H7 (cell line): ENCODE data around the gene PRDM5. TPM values are rescaled to one million over a fixed set of nuclear protein-coding genes. Genes with fewer than 3 reads are reported as not detected.
"Not testable (repeated sequence)": the region's sequence is repeated elsewhere in the genome, so short reads cannot be mapped to it uniquely, and the experiment has no call there.

ENCODE experiments used
- DNase-seq: peaks from one replicate; pipeline ENCODE4 v3.0.0; 2012
- H3K27me3 ChIP-seq: 2 replicates; pipeline ENCODE4 v1.6.0; 2011; ENCODE audit warnings: mild to moderate bottlenecking, low read length; ENCODE audit not compliant: control insufficient read depth, insufficient read depth
- H3K36me3 ChIP-seq: replicated peaks from 2 replicates; pipeline ENCODE4 v1.5.1; 2011; ENCODE audit warnings: low read length; ENCODE audit not compliant: control insufficient read depth, insufficient read depth
- H3K4me3 ChIP-seq: 2 replicates; pipeline ENCODE4 v1.5.1; 2011; ENCODE audit warnings: low read depth, mild to moderate bottlenecking, control low read depth, low read length, moderate library complexity; ENCODE audit not compliant: insufficient read depth
- total RNA-seq: library from RNA; depleted of rRNA; stranded (reverse); fragments of >200 nt; shearing (Covaris generic); gene quantifications from 2 replicates; pipeline ENCODE4 v1.2.3, GENCODE V29; 2014

PRDM5 gene
- total RNA-seq, 1 experiment from 2014 or later, result 17.3 TPM

DNA sequence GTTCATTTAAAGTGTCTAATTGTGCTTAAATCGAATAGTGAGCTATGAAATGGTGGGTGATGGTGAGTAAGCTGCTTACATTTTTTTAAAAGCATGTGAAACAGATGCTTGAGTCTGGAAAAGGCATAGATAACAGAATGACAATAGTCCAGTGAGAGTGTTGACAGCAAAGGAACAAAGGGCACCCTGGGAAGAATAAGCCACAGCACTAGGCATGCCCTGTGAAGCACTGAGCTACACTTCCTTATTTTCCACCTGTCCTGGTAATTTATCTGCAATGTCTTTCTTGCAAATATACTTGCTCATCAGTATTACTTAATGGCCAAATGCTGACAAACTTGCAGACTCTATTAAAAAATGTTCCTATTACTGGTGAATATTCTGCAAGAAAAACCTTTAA lies 168.7 kb downstream of the PRDM5 start:
- H3K4me3 ChIP-seq, result no peak overlapping the region
- H3K36me3 ChIP-seq, result no peaks in the 10 kb centered on the region
- H3K27me3 ChIP-seq, result no peaks in the 10 kb centered on the region
- no peak for DNase-seq

DNA sequence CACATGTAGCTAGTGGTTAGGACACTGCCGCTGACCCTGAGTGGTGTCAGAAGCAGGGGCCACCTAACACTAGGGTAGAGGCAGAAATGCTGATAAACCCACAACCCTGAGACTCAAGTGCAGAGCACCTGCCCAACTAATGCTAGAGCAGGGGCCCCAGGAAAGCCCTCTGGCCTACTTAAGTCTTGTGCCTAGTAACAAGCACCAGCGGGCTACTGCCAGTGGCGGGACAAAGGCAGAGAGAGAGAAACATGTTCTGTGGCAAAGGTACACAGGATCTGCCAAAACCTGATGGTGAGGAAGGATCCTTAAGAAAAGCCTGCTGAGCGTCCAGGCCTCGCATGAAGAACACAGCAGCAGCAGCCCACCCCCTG lies 172.4 kb downstream of the PRDM5 start:
- no peak for DNase-seq
- H3K36me3 ChIP-seq, result no peaks in the 10 kb centered on the region

DNA sequence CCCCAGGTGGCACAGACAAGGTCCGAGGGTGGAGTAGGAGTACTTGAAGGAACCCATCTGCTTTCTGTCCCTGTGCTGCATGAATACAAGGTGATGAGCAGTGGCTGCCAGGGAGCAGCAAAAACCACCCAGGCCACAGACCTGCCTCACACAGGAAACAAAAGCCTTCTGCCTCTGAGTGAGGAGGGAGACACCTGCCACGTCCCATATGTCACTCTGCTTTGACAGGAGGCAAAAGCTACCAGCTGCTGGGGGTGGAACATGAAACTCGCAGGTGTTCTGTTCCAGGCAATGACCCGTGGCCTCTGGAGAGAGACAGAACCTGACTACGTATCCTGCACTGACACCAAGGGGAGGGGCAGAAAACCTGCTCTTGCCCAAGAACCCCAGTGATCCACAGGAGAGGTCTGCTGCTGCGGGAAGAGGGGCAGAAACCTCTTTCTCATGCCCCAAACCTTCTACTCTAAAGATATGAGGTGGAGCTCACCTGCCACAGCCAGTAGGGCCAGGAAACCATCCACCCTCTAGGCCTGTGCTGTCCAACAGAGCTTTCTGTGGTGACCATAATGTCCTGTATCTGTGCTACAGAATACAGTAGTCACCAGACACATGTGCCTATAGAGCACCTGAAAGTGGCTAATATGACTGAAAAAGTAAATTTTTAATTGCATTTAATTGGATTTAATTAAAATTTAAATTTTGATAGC lies 172.9 kb downstream of the PRDM5 start:
- no peak overlapping the region for H3K4me3 ChIP-seq
- DNase-seq, result no peak
- no peaks in the 10 kb centered on the region for H3K36me3 ChIP-seq
- H3K27me3 ChIP-seq, result no peaks in the 10 kb centered on the region

More for the DNA sequence above, 172.4 kb downstream of the PRDM5 start:
- no peak overlapping the region for H3K4me3 ChIP-seq
- H3K27me3 ChIP-seq, result no peaks in the 10 kb centered on the region

DNA sequence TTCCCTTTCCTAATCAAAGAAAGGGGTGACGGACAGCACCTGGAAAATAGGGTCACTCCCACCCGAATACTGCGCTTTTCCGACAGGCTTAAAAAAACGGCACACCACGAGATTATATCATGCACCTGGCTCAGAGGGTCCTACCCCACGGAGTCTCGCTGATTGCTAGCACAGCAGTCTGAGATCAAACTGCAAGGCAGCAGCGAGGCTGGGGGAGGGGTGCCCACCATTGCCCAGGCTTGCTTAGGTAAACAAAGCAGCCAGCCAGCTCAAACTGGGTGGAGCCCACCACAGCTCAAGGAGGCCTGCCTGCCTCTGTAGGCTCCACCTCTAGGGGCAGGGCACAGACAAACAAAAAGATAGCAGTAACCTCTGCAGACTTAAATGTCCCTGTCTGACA lies 180.9 kb downstream of the PRDM5 start:
- DNase-seq, H3K27me3 ChIP-seq, H3K36me3 ChIP-seq: not testable (repeated sequence)
- H3K4me3 ChIP-seq, result peak overlapping the region; percentile 26

DNA sequence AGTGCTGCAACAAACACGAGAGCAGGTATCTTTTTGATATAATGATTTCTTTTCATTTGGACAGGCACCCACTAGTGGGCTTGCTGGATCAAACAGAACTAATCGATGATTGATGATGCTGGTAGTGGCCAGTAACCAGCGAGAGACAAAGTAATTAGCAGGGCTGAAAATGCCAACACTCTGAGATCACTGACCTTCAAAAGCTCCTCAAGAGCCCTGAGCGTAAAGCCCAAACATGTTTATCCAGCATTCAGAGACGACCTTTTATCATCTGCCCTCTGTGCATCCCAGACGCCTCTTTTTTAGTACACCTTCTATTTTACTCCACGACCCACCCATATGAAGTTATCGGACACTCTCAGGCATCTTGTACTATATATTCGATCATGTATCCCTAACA lies 186.2 kb downstream of the PRDM5 start:
- no peaks in the 10 kb centered on the region for H3K27me3 ChIP-seq
- H3K4me3 ChIP-seq, result no peak overlapping the region
- H3K36me3 ChIP-seq, result no peaks in the 10 kb centered on the region
- DNase-seq, result no peak

DNA sequence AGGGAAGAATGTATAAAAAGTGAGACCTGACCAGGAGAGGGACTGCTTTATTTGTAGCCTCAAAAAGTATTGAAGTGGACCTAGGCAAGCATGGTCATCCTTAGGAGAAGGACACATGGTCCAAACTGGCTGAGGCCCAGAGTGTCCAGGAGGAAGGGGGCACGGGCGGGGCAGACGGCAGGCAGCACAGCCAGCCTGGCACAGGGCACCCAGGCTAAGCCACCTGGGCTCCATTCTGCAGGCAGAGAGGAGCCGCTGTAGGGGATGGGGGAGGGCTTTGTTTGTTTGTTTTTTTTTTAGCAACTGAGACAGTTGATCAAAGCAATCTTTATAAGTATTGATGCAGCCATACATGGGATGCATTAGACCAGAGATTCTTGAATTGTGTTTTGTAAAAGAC lies 188.6 kb downstream of the PRDM5 start:
- Histone ChIP-seq H3K4me3 (no peak overlapping the region), H3K27me3 (no peaks in the 10 kb centered on the region), H3K36me3 (no peaks in the 10 kb centered on the region)
- DNase-seq, result no peak

DNA sequence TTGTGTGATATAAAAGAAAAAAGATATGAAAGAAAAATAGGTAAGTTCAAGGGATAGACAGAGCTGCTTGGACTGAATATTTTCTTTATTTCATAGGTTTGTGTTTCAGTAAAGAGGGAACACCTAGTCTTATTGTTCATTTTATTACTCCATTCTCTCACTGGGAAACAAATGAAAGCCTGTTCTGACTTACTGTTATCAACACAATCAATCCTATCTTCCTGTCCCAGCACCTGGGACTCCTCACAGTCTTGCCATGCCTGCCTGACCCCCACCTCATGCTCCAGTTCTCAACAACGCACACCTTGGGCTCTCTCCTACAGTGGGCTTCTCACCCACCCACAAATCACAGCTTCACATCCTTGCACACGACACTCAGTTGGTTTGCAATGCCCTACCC lies 189.5 kb downstream of the PRDM5 start:
- DNase-seq, result no peak
- Histone ChIP-seq H3K27me3 (no peaks in the 10 kb centered on the region), H3K36me3 (no peaks in the 10 kb centered on the region), H3K4me3 (no peak overlapping the region)

DNA sequence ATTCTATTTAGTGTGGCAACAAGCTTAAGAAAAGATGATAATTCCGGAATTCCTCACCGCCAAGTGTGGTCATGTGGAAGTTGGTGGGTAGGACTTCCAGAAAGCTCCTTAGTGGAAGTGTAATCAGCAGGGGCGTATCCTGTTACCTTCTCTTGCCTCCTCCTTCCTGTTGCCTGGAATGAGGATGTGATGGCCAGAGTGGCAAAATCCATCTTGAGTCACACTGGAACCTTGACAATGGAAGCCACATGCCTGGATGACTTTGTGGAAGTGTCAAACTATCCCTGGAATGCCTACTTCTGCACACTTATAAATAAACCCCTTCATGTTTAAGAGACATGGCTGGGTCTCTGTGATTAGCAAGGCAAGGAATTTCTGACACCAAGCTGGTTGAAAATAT lies 191.0 kb downstream of the PRDM5 start:
- no peaks in the 10 kb centered on the region for H3K36me3 ChIP-seq
- no peak overlapping the region for H3K4me3 ChIP-seq
- no peak for DNase-seq
- no peaks in the 10 kb centered on the region for H3K27me3 ChIP-seq

DNA sequence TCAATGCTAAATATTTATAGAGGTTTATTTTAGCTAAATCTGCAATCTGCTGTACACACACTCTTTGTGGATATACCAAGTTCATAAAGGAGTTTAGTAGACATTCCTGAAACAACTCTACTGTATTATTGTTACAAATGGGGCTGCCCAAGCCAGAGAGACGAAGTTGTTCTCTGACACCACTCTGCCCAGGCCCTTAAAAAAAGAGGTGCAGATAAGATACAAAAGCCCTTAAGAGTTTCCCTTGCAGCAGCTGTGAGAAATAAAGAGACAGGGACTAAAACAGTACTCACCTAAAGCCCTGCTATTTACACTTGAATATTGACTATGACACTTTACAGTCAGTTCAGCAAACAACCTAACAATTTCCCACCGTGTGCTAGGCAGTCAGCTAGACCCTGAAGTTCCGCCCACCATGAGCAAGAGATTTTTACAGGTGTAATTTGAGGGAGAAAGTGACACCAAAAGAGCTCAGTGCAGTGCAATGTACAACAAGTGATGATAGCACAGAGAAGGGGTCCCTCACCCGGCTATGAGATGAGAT lies 191.7 kb downstream of the PRDM5 start:
- Histone ChIP-seq H3K4me3 (no peak overlapping the region), H3K36me3 (no peaks in the 10 kb centered on the region), H3K27me3 (no peaks in the 10 kb centered on the region)
- no peak for DNase-seq

DNA sequence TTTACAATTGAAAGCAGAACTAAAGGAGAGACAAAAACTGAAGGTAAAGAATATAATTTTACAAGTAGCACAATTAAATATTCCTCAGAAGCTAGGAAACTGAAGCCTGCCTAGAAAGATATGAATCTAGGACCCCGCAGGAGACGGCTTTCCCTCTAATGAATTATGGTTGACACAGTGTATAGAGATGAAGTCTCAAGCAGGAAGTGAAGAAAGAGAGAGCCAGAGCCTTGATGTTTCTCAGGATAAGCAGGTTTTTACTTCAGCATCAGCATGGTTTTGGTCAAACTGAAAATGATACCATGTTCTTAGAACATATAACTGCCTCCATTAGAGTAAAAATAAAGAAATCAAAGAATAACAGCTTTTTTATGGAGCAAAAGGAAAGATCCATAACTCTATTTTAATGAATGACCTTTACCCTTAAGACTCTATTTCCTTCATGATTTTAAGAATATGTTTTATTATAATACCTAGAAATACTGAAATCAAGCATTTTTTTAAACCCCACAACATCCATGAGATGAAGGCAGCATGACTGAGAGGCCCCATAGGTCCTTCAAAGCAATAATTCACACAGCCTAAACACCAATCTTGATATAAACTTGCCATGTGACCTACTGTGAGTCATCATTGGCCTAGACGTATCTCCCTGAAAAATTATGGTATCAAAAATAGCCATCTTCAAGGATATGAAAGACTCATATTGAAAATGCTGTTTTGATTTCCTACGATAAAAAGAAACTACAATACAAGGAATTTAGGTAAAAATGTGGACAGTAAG lies 193.4 kb downstream of the PRDM5 start:
- H3K27me3 ChIP-seq, result no peaks in the 10 kb centered on the region
- no peaks in the 10 kb centered on the region for H3K36me3 ChIP-seq

DNA sequence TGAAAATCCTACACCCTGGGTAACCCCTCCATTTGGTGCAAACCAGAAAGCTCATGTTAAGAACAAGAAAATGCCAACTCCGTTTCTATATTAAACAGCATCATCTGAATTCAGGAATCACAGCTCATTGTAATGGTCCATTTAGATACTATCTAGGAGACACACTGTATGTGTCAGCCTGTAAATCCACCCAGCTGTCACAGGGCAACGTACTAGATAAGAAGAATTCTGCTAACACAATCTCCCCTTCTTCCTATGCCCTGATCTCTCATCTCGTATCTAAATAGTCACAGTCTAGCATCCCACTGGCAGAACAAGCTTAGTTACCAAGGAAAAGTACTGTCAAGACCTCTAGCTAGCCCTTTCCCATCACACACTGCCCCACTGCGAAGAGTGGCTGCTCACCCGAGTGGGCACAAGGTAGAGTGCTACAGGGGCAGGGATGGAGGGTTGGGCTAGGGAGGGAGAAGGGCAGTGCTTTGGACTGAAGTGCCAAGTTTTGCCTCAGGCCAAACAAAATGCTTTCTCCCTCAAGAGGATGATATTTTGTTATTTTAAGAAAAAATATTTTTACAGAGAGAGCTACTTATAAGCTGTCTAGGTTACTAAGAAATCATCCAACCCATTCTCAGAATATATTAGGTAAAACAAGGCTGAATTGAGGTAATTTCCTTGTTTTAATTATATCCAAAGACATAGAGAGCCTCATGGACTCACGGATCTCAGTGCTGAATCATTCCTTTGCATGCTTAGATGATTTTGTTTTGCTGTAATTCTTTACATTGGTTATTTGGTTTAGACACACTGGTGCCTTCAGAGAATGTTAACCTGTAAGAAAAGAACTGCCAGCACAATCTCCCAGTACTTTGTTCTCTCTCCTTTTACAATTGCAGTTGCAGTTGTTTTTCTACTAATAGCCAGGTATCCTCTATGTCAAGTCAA lies 196.6 kb downstream of the PRDM5 start:
- Histone ChIP-seq H3K36me3 (no peaks in the 10 kb centered on the region), H3K4me3 (no peak overlapping the region), H3K27me3 (no peaks in the 10 kb centered on the region)
- no peak for DNase-seq

More for the DNA sequence above, 193.4 kb downstream of the PRDM5 start:
- H3K4me3 ChIP-seq, result no peak overlapping the region
- DNase-seq, result no peak

DNA sequence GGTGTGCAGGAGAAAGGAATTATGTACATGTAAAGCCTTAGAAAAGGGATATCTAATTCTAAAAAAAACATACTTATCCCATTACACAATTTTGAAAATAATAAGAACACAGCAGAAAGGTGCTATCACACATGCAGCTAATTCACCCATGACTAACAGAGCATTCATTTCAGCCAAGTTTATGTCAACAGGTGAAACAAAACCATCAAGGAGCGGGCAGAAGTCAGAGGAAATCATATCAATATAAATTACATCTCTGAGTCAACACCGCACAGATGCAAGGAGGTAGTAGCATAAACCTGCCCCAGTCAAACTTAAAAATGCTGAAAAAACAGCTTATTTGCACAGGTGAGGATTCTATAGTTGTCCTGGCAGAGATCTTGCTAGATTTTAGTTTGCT lies 197.9 kb downstream of the PRDM5 start:
- Histone ChIP-seq H3K27me3 (no peaks in the 10 kb centered on the region), H3K4me3 (no peak overlapping the region), H3K36me3 (no peaks in the 10 kb centered on the region)
- no peak for DNase-seq

DNA sequence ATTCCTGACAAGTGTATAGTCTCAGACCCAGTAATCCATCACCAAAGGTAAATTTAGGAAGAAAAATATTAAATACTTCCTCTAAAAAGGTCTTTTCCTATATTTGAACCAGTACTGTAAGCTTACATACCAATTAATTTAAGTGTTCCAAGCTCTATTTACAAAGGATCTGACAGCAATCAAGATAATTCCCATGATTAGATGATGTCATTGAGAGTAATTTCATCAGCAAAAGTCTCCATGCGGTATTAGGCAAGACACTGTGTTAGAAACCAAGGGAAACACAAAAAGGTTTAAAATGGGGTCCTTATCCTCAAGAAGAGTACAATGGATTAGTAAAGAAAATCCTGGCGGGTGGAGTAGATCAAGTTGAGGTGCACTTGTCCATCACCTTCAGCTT lies 198.5 kb downstream of the PRDM5 start:
- no peaks in the 10 kb centered on the region for H3K27me3 ChIP-seq
- H3K36me3 ChIP-seq, result no peaks in the 10 kb centered on the region
- H3K4me3 ChIP-seq, result no peak overlapping the region
- DNase-seq, result no peak

DNA sequence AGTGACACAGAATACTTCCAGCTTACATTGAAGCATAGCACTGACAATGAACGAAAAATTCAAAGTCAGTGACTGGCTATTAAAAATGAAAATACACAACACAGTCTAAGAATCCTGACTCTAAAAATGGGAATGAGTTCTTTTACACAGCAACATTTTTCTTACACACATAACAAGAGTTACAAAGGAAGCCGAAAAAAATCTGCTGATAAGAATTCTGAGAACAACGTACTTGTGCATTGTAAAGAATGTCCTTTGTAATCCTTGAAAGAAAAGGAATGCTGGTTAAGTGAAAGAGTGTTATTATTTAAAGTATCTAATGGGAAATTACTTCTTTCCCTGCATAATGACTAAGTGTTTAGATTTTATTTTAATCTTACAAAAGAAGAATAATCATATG lies 199.4 kb downstream of the PRDM5 start:
- Histone ChIP-seq H3K4me3 (no peak overlapping the region), H3K36me3 (no peaks in the 10 kb centered on the region), H3K27me3 (no peaks in the 10 kb centered on the region)
- no peak for DNase-seq
